MCF 10A (cell line): Measurements from ENCODE around the gene ALDH1L1. TPM values are rescaled to one million over a fixed set of nuclear protein-coding genes. Genes with fewer than 3 reads are reported as not detected.

Experiments
- BruUV-seq: library from RNA; stranded (reverse); fragments of 400-500 nt; replicated peaks from 2 replicates; lab custom pipeline; 2021; lab: Mats Ljungman, UMichigan
- CTCF ChIA-PET: fragments of 300-600 bp; sonication (Branson Sonifier 250); formaldehyde crosslinking; extraction: SDS; loops from one replicate; lab custom pipeline; 2021; ENCODE audit warnings: antibody characterized with exemption, inconsistent platforms; lab: Yijun Ruan, JAX
- POLR2A ChIA-PET: fragments of 300-600, 350-650 bp; sonication (Branson Sonifier 250); formaldehyde crosslinking; extraction: SDS; loops from one replicate; lab custom pipeline; 2020; ENCODE audit warnings: antibody characterized with exemption, inconsistent platforms; lab: Yijun Ruan, JAX
- DNase-seq: peaks from one replicate; pipeline ENCODE4 v3.0.0-alpha.2; 2018; ENCODE audit not compliant: unreplicated experiment
- H3K27ac Mint-ChIP-seq: one replicate; pipeline ENCODE4 v1.8.0; 2022; ENCODE audit warnings: mild to moderate bottlenecking, low read depth, mixed read lengths; ENCODE audit not compliant: unreplicated experiment
- H3K27me3 Mint-ChIP-seq: one replicate; pipeline ENCODE4 v1.8.0; 2022; ENCODE audit warnings: mixed read lengths; ENCODE audit not compliant: insufficient read depth, unreplicated experiment
- H3K36me3 Mint-ChIP-seq: one replicate; pipeline ENCODE4 v1.8.0; 2022; ENCODE audit warnings: mild to moderate bottlenecking, moderate library complexity, mixed read lengths; ENCODE audit not compliant: insufficient read depth, unreplicated experiment
- H3K4me1 Mint-ChIP-seq: one replicate; pipeline ENCODE4 v1.8.0; 2022; ENCODE audit warnings: mixed read lengths; ENCODE audit not compliant: insufficient read depth, unreplicated experiment
- H3K4me3 Mint-ChIP-seq: one replicate; pipeline ENCODE4 v1.8.0; 2022; ENCODE audit warnings: mild to moderate bottlenecking, moderate library complexity, mixed read lengths; ENCODE audit not compliant: unreplicated experiment
- H3K9me3 Mint-ChIP-seq: one replicate; pipeline ENCODE4 v1.8.0; 2022; ENCODE audit warnings: mixed read lengths; ENCODE audit not compliant: unreplicated experiment
- intact Hi-C: fragments of 100-400 bp; cut with micrococcal nuclease; formaldehyde crosslinking; loops from 2 replicates; pipeline ENCODE4 v1.14.1; 2022
- total RNA-seq: library from RNA; stranded (reverse); gene quantifications from 2 replicates; pipeline ENCODE4 v1.2.3, GENCODE V29; 2022
- TF ChIP-seq, protein P1 (sequence below): fragments of 200-600 bp; IDR thresholded peaks from one replicate; pipeline ENCODE4 v1.8.0; 2022; ENCODE audit warnings: antibody characterized with exemption, mild to moderate bottlenecking; ENCODE audit not compliant: unreplicated experiment

The ALDH1L1 gene
- total RNA-seq, 1 experiment from 2014 or later = 1.9 TPM

DNA sequence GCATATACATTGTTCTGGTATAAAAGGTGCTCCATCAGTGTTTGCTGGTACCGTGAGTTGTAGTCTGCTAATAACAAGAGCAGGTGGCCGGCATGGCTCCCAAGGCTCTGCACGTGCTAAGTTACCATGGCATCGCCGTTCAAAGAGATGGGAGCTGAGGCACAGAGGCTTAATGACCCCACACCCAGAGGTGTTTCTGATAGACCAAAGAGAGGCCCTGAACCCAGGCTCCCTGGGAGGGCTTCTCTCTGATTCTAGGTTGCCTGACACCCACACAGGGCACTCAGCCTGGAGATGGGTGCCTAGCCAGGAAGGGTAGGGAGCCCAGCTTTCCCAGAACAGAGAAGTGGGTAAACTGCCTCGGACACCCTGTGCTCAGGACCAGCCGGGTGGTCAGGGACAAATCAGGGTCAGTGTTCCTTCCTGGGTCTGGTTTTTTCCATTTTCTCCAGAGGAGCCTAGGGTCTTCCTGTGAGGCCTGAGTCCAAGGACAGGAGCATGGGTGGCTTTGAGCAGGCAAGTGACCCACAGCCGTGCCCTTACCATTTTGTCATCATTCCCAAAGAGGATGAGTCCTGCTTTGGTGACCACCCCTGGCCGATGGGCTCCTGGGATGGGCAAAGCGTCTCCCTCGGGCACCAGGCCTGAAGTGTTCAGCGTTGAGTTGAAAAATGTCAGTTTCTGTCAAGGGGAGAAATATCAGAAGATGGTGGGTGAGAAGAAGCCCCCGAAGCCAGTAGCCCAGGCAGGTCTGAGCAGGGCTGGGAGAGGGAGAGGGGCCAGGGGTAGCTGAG is 27.3 kb downstream of the ALDH1L1 start:
- H3K27ac Mint-ChIP-seq = no peak overlapping the region
- CTCF ChIA-PET = interaction anchor here (0.9 kb wide), 1 partner anchor 45 kb away, joined by 3 read pairs; no protein-coding TSS in a partner anchor

DNA sequence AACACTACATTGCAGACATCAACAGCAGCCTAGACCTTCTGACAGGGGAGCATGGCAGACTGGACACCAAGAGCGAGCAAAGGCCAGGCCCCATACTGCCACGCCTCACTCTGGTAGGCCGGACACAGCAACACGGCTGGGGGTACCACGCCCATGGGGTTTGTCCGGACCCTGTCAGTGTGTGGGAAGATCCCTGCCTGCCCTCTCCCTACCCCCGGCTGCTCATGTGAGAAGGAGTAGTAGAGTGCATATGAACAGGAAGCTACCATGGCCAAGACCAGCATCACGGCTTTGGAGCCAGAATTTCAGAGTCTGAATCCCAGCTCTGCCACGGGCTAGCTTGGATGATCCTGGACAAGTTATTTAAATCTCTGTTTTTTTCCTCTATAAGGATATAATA is 27.9 kb downstream of the ALDH1L1 start:
- ChIA-PET CTCF (interaction anchor here (0.9 to 2.9 kb wide), 2 partner anchors 18 to 46 kb away, joined by 3 to 20 read pairs; no protein-coding TSS in a partner anchor), POLR2A (no interaction called here)
- Mint-ChIP-seq H3K27ac (no peak overlapping the region), H3K4me1 (peaks cover 5% of the 10 kb centered on the region), H3K4me3 (no peak overlapping the region), H3K27me3 (no peaks in the 10 kb centered on the region), H3K9me3 (no peaks in the 10 kb centered on the region), H3K36me3 (no peaks in the 10 kb centered on the region)
- TF ChIP-seq, protein P1, sequence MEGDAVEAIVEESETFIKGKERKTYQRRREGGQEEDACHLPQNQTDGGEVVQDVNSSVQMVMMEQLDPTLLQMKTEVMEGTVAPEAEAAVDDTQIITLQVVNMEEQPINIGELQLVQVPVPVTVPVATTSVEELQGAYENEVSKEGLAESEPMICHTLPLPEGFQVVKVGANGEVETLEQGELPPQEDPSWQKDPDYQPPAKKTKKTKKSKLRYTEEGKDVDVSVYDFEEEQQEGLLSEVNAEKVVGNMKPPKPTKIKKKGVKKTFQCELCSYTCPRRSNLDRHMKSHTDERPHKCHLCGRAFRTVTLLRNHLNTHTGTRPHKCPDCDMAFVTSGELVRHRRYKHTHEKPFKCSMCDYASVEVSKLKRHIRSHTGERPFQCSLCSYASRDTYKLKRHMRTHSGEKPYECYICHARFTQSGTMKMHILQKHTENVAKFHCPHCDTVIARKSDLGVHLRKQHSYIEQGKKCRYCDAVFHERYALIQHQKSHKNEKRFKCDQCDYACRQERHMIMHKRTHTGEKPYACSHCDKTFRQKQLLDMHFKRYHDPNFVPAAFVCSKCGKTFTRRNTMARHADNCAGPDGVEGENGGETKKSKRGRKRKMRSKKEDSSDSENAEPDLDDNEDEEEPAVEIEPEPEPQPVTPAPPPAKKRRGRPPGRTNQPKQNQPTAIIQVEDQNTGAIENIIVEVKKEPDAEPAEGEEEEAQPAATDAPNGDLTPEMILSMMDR = no peak
- DNase-seq = no peak
- BruUV-seq = no TSS peak
- intact Hi-C loops = no loop called here

More for the DNA sequence above, 27.3 kb downstream of the ALDH1L1 start:
- Mint-ChIP-seq H3K36me3 (no peaks in the 10 kb centered on the region), H3K4me3 (no peak overlapping the region), H3K9me3 (no peaks in the 10 kb centered on the region), H3K4me1 (peaks cover 5% of the 10 kb centered on the region), H3K27me3 (no peaks in the 10 kb centered on the region)
- TF ChIP-seq, protein P1 = no peak
- no peak for DNase-seq
- intact Hi-C loops = no loop called here
- no TSS peak for BruUV-seq
- POLR2A ChIA-PET = no interaction called here

DNA sequence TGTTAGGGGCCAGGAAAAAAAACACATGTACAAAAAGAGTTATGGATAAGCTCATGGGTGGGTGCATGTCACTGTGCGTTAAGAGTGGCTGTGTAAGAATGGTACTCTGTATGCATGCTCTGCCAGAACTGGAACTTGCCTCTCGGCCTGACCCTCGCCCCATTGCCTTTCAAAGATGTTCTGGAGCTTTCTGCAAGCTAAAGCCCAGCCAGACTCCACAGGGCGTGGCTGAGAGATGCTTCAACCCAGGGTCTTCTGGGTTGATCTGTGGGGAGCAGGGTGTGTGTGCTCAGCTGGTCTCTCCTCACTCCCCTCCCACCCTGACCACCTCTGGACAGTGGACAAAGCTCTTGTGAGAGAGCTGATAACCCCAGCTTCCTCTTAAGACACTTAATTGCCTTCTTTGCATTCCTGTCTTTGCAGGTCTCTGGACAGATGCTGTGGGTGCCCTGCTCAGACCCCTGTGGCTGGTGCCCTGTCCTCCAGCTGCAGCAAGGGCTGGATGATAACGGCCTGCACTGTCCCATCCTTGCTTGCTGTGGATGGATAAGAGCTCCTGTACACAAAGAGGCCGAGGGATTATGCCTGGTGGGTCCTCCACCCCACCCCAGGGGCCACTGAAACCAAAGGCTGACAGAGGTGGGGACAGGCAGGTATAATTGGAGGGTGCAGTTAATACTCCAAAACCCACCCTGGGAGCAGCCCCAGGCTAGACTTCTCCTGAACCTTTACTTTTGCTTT is 28.7 kb downstream of the ALDH1L1 start:
- no peaks in the 10 kb centered on the region for H3K9me3 Mint-ChIP-seq
- no peaks in the 10 kb centered on the region for H3K27me3 Mint-ChIP-seq
- no peak overlapping the region for H3K4me3 Mint-ChIP-seq
- no peaks in the 10 kb centered on the region for H3K36me3 Mint-ChIP-seq
- intact Hi-C loops = no loop called here
- TF ChIP-seq, protein P1 = no peak
- peaks cover 5% of the 10 kb centered on the region for H3K4me1 Mint-ChIP-seq
- BruUV-seq = no TSS peak
- ChIA-PET POLR2A (no interaction called here), CTCF (interaction anchor here (0.7 to 2.9 kb wide), 3 partner anchors 17 to 533 kb away, joined by 3 to 20 read pairs (median 3); no protein-coding TSS in a partner anchor)
- no peak overlapping the region for H3K27ac Mint-ChIP-seq
- DNase-seq = no peak

DNA sequence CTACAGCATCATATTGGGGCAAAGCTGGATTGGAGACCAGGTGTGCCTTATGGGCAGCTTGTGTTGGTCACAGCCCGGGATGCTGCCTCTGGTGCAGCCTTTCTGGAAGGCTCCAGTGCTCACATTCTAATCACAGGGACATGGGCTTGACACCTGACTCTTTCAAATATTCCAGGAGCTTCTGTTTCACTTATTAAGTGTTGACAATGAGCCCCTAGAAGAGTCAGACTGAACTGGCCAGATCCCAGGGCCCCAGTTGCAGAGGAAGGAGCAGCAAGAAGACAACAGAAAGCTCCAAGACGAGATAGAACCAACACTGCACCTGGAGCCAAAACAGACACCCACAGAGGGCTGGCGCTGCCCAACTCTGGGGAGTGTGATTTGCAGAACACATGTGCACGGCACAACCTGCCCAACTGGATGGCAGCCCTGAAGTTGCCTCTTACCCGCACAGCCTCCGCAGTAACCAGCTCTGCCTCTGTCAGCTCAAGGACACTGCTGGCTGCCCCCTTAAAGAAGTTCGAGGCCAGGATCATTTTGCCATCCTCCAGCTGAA is 30.3 kb downstream of the ALDH1L1 start:
- H3K27me3 Mint-ChIP-seq = peaks cover 5% of the 10 kb centered on the region
- no peak overlapping the region for H3K4me3 Mint-ChIP-seq
- H3K36me3 Mint-ChIP-seq = no peaks in the 10 kb centered on the region
- no peaks in the 10 kb centered on the region for H3K4me1 Mint-ChIP-seq
- H3K9me3 Mint-ChIP-seq = no peaks in the 10 kb centered on the region
- DNase-seq = no peak
- ChIA-PET CTCF (interaction anchor here (0.6 to 2.9 kb wide), 3 partner anchors 16 to 239 kb away, joined by 3 to 20 read pairs (median 3); no protein-coding TSS in a partner anchor), POLR2A (no interaction called here)
- BruUV-seq = no TSS peak
- no peak overlapping the region for H3K27ac Mint-ChIP-seq
- intact Hi-C loops = no loop called here
- TF ChIP-seq, protein P1 = no peak
